ENCODE data around the gene SCAPER.

The SCAPER gene

GRCh38 chr15:76954744-76955143 is 49.6 kb upstream of the SCAPER start (continued):
- TF ChIP-seq ZBTB49 (tag by site-specific recombination; IDR thresholded peaks at IDR 0.05; ENCODE audit: low read depth): no peak
- TF ChIP-seq ZNF221 (tag by site-specific recombination; IDR thresholded peaks at IDR 0.05; ENCODE audit: borderline replicate concordance): no peak
- no peak for TF ChIP-seq ZNF10 (tag by site-specific recombination; IDR thresholded peaks at IDR 0.05)
- no peak for TF ChIP-seq ZFP3 (tag by site-specific recombination; IDR thresholded peaks at IDR 0.05; ENCODE audit: low read depth)
- TF ChIP-seq ZSCAN5A (tag by site-specific recombination; IDR thresholded peaks at IDR 0.05): no peak
- TF ChIP-seq ZNF48 (tag by site-specific recombination; IDR thresholded peaks at IDR 0.05): no peak
- peak; percentile 73; the same call in 1 of the 2 replicates for TF ChIP-seq ZNF184 (tag by site-specific recombination; IDR thresholded peaks at IDR 0.05)
- TF ChIP-seq ZNF549 (tag by site-specific recombination; IDR thresholded peaks at IDR 0.05): no peak
- TF ChIP-seq ZNF677 (tag by site-specific recombination; IDR thresholded peaks at IDR 0.05): no peak
- peak; percentile 92 for TF ChIP-seq PRDM6 (tag by site-specific recombination; IDR thresholded peaks at IDR 0.05)
- peak; percentile 24; the same call in 1 of the 2 replicates for TF ChIP-seq ZSCAN4 (tag by site-specific recombination; IDR thresholded peaks at IDR 0.05)
- TF ChIP-seq ZNF132 (tag by site-specific recombination; IDR thresholded peaks at IDR 0.05; ENCODE audit: borderline replicate concordance): no peak
- no peak for TF ChIP-seq HOXA7 (CRISPR knock-in tag; IDR thresholded peaks at IDR 0.05; ENCODE audit: borderline replicate concordance)
- no peak for TF ChIP-seq ZNF223 (tag by site-specific recombination; IDR thresholded peaks at IDR 0.05)
- TF ChIP-seq ZNF518A (tag by site-specific recombination; conservative IDR thresholded peaks at IDR 0.05; ENCODE audit: low read depth): no peak
- TF ChIP-seq ZBTB20 (tag by site-specific recombination; IDR thresholded peaks at IDR 0.05): no peak
- TF ChIP-seq ZBTB6 (tag by site-specific recombination; IDR thresholded peaks at IDR 0.05): no peak
- TF ChIP-seq ZNF624 (tag by site-specific recombination; IDR thresholded peaks at IDR 0.05): no peak
- TF ChIP-seq ZSCAN30 (tag by site-specific recombination; IDR thresholded peaks at IDR 0.05): no peak
- TF ChIP-seq ZNF174 (tag by site-specific recombination; IDR thresholded peaks at IDR 0.05): no peak
- no peak for TF ChIP-seq ZNF791 (tag by site-specific recombination; IDR thresholded peaks at IDR 0.05)
- TF ChIP-seq PRDM10 (tag by site-specific recombination; IDR thresholded peaks at IDR 0.05): peak; percentile 88
- no peak for TF ChIP-seq SP2 (tag by site-specific recombination; IDR thresholded peaks at IDR 0.05)
- TF ChIP-seq ZNF701 (tag by site-specific recombination; IDR thresholded peaks at IDR 0.05): no peak

All from HEK293 (cell line).